Astrocyte (in vitro differentiated cells and primary cell): Measurements from ENCODE around the gene HSPA12B. TPM values are rescaled to one million over a fixed set of nuclear protein-coding genes. Genes with fewer than 3 reads are reported as not detected.

Experiments
- DNase-seq: peaks from one replicate; pipeline ENCODE4 v3.0.0-alpha.2; 2010; ENCODE audit warnings: low read depth
- FAIRE-seq: peaks from 2 replicates; lab custom pipeline; 2011; peaks lifted over from hg19 to GRCh38; lab: Jason Lieb, UNC
- H2AFZ ChIP-seq: 2 replicates; pipeline ENCODE4 v1.6.0; 2012; ENCODE audit warnings: low read depth, low read length, inconsistent platforms
- H3K27ac ChIP-seq: 2 replicates; pipeline ENCODE4 v1.5.1; 2011; ENCODE audit warnings: low read depth, low read length, inconsistent platforms
- H3K27me3 ChIP-seq: 2 replicates; pipeline ENCODE4 v1.6.0; 2011; ENCODE audit warnings: low read length, inconsistent platforms; ENCODE audit not compliant: insufficient read depth
- H3K36me3 ChIP-seq: 2 replicates; pipeline ENCODE4 v1.5.1; 2011; ENCODE audit warnings: low read length, inconsistent platforms; ENCODE audit not compliant: insufficient read depth
- H3K4me1 ChIP-seq: 2 replicates; pipeline ENCODE4 v1.5.1; 2011; ENCODE audit warnings: low read length, inconsistent platforms; ENCODE audit not compliant: insufficient read depth
- H3K4me2 ChIP-seq: 2 replicates; pipeline ENCODE4 v1.6.0; 2012; ENCODE audit warnings: low read length, inconsistent platforms
- H3K4me3 ChIP-seq: 2 replicates; pipeline ENCODE4 v1.5.1; 2011; ENCODE audit warnings: low read depth, mild to moderate bottlenecking, low read length, inconsistent platforms; ENCODE audit not compliant: insufficient read depth
- H3K79me2 ChIP-seq: 2 replicates; pipeline ENCODE4 v1.6.0; 2012; ENCODE audit warnings: mild to moderate bottlenecking, low read length, inconsistent platforms; ENCODE audit not compliant: insufficient read depth
- H3K9ac ChIP-seq: 2 replicates; pipeline ENCODE4 v1.6.0; 2012; ENCODE audit warnings: mild to moderate bottlenecking, low read length, inconsistent platforms
- H3K9me3 ChIP-seq: 2 replicates; pipeline ENCODE4 v1.5.1; 2012; ENCODE audit warnings: low read depth, mild to moderate bottlenecking, low read length, inconsistent platforms; ENCODE audit not compliant: insufficient read depth
- H4K20me1 ChIP-seq: 2 replicates; pipeline ENCODE4 v1.6.0; 2012; ENCODE audit warnings: low read length, inconsistent platforms; ENCODE audit not compliant: insufficient read depth
- H3K27ac Mint-ChIP-seq: one replicate; pipeline ENCODE4 v1.8.0; 2021; ENCODE audit warnings: mild to moderate bottlenecking, mixed read lengths; ENCODE audit not compliant: unreplicated experiment
- H3K27me3 Mint-ChIP-seq: one replicate; pipeline ENCODE4 v1.8.0; 2021; ENCODE audit warnings: low read depth, mixed read lengths; ENCODE audit not compliant: unreplicated experiment
- H3K36me3 Mint-ChIP-seq: one replicate; pipeline ENCODE4 v1.8.0; 2021; ENCODE audit warnings: low read depth, mixed read lengths; ENCODE audit not compliant: unreplicated experiment
- H3K4me1 Mint-ChIP-seq: one replicate; pipeline ENCODE4 v1.8.0; 2021; ENCODE audit warnings: low read depth, mixed read lengths; ENCODE audit not compliant: unreplicated experiment
- H3K4me3 Mint-ChIP-seq: one replicate; pipeline ENCODE4 v1.8.0; 2021; ENCODE audit warnings: mild to moderate bottlenecking, moderate library complexity, mixed read lengths; ENCODE audit not compliant: unreplicated experiment
- H3K9me3 Mint-ChIP-seq: one replicate; pipeline ENCODE4 v1.8.0; 2021; ENCODE audit warnings: mild to moderate bottlenecking, mixed read lengths; ENCODE audit not compliant: unreplicated experiment
- EZH2 ChIP-seq: IDR thresholded peaks from 2 replicates; pipeline ENCODE4 v1.6.1; 2012; ENCODE audit warnings: mild to moderate bottlenecking, low read length, inconsistent platforms; ENCODE audit not compliant: insufficient read depth
- total RNA-seq: library from RNA; stranded (reverse); gene quantifications from 2 replicates; pipeline ENCODE4 v1.2.1, GENCODE V29; 2021
- TF ChIP-seq, protein P1 (sequence below): IDR thresholded peaks from 2 replicates; pipeline ENCODE4 v1.5.1; 2011; ENCODE audit warnings: low read depth, mild to moderate bottlenecking, inconsistent platforms, low read length, moderate library complexity; ENCODE audit not compliant: insufficient read depth

The HSPA12B gene
- total RNA-seq, 1 donor from 2014 or later, result not detected

DNA sequence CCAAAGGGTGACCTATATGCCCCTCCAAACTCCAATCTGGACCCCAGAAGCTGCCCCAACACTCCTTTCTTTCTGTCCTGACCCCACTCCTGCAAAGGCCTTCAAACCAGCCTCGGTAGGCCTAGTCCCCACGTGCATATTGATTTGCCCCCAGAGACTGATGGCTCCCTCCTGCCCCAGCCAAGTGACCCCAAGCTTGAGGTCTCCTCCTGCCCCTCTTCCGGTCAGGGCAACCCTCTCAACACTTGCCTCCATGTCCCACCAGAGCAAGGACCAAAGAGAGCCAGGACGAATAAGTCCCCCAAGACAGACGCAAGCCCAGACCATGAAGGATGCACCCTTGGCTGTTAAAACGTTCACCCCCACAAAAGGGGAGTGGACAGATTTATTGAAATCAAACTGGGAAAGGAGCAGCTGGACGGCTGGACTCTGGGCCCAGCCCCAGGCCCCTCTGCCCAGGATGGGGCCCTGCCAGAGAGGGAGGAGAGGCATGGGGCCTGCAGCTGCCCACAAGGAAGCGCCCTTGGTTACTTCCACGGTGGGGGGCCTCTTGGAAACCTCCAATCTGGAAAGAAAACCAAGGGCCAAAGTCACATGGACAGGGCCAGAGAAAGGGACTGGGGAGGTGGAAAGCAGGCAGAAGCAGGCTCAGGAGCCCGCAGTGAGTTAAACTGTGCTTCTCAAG is 51.2 kb downstream of the HSPA12B start:
- H3K27ac Mint-ChIP-seq, result no peak overlapping the region
- Histone ChIP-seq H3K27me3 (peaks cover under 1% of the 10 kb centered on the region), H3K4me1 (peaks cover 18% of the 10 kb centered on the region), H2AFZ (no peak overlapping the region), H3K4me2 (peak overlapping the region; percentile 97), H3K4me3 (no peak overlapping the region), H3K9me3 (no peaks in the 10 kb centered on the region), H3K79me2 (peaks cover 35% of the 10 kb centered on the region), H3K36me3 (no peaks in the 10 kb centered on the region), H4K20me1 (peaks cover 48% of the 10 kb centered on the region), H3K27ac (no peak overlapping the region), H3K9ac (peak overlapping the region; percentile 23)
- no peak for TF ChIP-seq EZH2
- TF ChIP-seq, protein P1, sequence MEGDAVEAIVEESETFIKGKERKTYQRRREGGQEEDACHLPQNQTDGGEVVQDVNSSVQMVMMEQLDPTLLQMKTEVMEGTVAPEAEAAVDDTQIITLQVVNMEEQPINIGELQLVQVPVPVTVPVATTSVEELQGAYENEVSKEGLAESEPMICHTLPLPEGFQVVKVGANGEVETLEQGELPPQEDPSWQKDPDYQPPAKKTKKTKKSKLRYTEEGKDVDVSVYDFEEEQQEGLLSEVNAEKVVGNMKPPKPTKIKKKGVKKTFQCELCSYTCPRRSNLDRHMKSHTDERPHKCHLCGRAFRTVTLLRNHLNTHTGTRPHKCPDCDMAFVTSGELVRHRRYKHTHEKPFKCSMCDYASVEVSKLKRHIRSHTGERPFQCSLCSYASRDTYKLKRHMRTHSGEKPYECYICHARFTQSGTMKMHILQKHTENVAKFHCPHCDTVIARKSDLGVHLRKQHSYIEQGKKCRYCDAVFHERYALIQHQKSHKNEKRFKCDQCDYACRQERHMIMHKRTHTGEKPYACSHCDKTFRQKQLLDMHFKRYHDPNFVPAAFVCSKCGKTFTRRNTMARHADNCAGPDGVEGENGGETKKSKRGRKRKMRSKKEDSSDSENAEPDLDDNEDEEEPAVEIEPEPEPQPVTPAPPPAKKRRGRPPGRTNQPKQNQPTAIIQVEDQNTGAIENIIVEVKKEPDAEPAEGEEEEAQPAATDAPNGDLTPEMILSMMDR, result no peak
- H3K4me3 Mint-ChIP-seq, result no peak overlapping the region
- H3K36me3 Mint-ChIP-seq, result peaks cover 2% of the 10 kb centered on the region
- H3K4me1 Mint-ChIP-seq, result peaks cover 9% of the 10 kb centered on the region
- FAIRE-seq (no peak), DNase-seq (no peak)
- H3K9me3 Mint-ChIP-seq, result no peaks in the 10 kb centered on the region
- peaks cover 7% of the 10 kb centered on the region for H3K27me3 Mint-ChIP-seq

DNA sequence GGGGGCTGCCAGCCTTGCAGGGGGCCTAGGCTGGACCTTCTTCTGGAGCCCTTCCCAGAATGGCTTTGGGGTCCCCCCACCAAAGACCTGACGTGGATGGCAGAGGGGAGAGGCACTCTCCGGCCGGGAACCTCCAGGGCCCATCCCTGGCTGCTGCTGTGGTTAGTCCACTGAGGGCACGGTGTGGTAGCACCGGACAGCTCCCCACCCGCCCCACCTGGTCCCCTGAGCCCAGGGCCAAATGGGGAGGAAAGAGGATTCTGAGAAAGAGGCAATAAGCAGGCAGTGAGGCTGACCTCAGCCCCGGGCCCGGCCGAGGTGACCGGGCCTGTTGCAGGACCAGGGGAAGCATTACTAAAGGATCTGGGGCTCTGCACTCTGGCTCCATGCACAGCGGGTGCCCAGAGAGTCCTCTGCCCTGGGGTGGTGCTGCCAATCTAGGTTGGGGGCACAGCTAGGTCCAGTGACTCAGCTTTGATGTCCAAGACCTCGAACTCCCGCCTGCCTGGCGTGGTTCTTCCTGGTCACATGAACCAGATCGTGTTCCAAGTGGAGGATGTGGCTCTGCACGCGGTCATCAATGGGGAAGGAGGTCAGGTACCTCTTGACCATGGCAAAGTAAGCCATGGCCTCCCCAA is 51.9 kb downstream of the HSPA12B start:
- peaks cover 8% of the 10 kb centered on the region for H3K27me3 Mint-ChIP-seq
- peaks cover 35% of the 10 kb centered on the region for H3K79me2 ChIP-seq
- peaks cover 18% of the 10 kb centered on the region for H3K4me1 ChIP-seq
- H3K4me1 Mint-ChIP-seq, result peaks cover 9% of the 10 kb centered on the region
- FAIRE-seq (no peak), DNase-seq (no peak)
- no peak for TF ChIP-seq EZH2
- TF ChIP-seq, protein P1, result no peak
- H3K9me3 ChIP-seq, result no peaks in the 10 kb centered on the region
- H2AFZ ChIP-seq, result no peak overlapping the region
- peak overlapping the region; percentile 85 for H3K9ac ChIP-seq
- peaks cover 2% of the 10 kb centered on the region for H3K9me3 Mint-ChIP-seq
- peak overlapping the region; percentile 97 for H3K4me2 ChIP-seq
- peak overlapping the region; percentile 31 for H3K4me3 ChIP-seq
- peaks cover 2% of the 10 kb centered on the region for H3K36me3 Mint-ChIP-seq
- no peak overlapping the region for H3K27ac ChIP-seq
- no peaks in the 10 kb centered on the region for H3K36me3 ChIP-seq
- peaks cover 48% of the 10 kb centered on the region for H4K20me1 ChIP-seq
- no peak overlapping the region for H3K27ac Mint-ChIP-seq
- H3K27me3 ChIP-seq, result no peaks in the 10 kb centered on the region
- peak overlapping the region; percentile 69 for H3K4me3 Mint-ChIP-seq

DNA sequence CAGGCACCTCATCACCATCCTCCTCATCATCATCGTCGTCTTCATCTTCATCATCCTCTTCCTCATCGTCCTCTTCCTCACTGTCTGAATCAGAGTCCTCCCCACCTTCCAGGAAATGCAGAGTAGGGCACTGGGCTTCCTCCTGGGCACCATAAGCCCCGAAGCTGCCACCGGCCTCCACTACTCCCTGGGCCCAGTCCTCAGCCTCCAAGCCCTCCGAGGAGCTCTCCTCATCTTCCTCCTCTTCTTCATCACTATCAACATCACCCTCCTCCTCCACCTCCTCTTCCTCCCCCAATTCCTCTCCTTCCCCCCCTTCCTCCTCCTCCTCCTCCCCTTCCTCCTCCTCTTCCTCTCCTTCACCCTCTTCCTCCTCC is 52.4 kb downstream of the HSPA12B start:
- FAIRE-seq (no peak), DNase-seq (no peak)
- H4K20me1 ChIP-seq, result peaks cover 48% of the 10 kb centered on the region
- H3K27me3 ChIP-seq, result no peaks in the 10 kb centered on the region
- Mint-ChIP-seq H3K9me3 (peaks cover 2% of the 10 kb centered on the region), H3K4me3 (peak overlapping the region; percentile 69), H3K27ac (no peak overlapping the region), H3K36me3 (peaks cover 2% of the 10 kb centered on the region), H3K4me1 (peaks cover 9% of the 10 kb centered on the region), H3K27me3 (peaks cover 3% of the 10 kb centered on the region)
- peak overlapping the region; percentile 97 for H3K4me2 ChIP-seq
- no peak overlapping the region for H2AFZ ChIP-seq
- peaks cover 35% of the 10 kb centered on the region for H3K79me2 ChIP-seq
- H3K9ac ChIP-seq, result peak overlapping the region; percentile 85
- H3K9me3 ChIP-seq, result no peaks in the 10 kb centered on the region
- H3K4me3 ChIP-seq, result peak overlapping the region; percentile 70
- TF ChIP-seq, protein P1, result no peak
- TF ChIP-seq EZH2, result no peak
- peaks cover 18% of the 10 kb centered on the region for H3K4me1 ChIP-seq
- H3K27ac ChIP-seq, result no peak overlapping the region
- H3K36me3 ChIP-seq, result no peaks in the 10 kb centered on the region
